Ascending aorta (tissue), 2 donors: ENCODE results near the gene GGA1. TPM values are rescaled to one million over a fixed set of nuclear protein-coding genes. Genes with fewer than 3 reads are reported as not detected.
A peak's percentile ranks its signal among the peaks of the same experiment; 100 is the strongest.

Source experiments
- DNase-seq, 2 donors: peaks; one replicate each; pipeline ENCODE4 v3.0.0-alpha.2; 2019; ENCODE audit warnings: low spot score in 2 of 2
- H3K27ac ChIP-seq, 2 donors: fragments of 200-600 bp; sonication (generic); one replicate each; pipeline ENCODE4 v1.5.1; 2016 to 2017; ENCODE audit warnings: mild to moderate bottlenecking in 1 of 2
- H3K27me3 ChIP-seq: fragments of 200-600 bp; sonication (generic); one replicate; pipeline ENCODE4 v1.5.1; 2017
- H3K36me3 ChIP-seq, 2 donors: fragments of 200-600 bp; sonication (generic); one replicate each; pipeline ENCODE4 v1.5.1; 2016
- H3K4me1 ChIP-seq, 2 donors: fragments of 200-600 bp; sonication (generic); one replicate each; pipeline ENCODE4 v1.5.1; 2016 to 2017; ENCODE audit warnings: mild to moderate bottlenecking in 1 of 2
- H3K4me3 ChIP-seq, 2 donors: fragments of 200-600 bp; sonication (generic); one replicate each; pipeline ENCODE4 v1.5.1; 2016 to 2017; ENCODE audit warnings: mild to moderate bottlenecking in 1 of 2
- H3K9me3 ChIP-seq, 2 donors: fragments of 200-600 bp; sonication (generic); one replicate each; pipeline ENCODE4 v1.5.1; 2016
- CTCF ChIP-seq, 3 experiments: fragments of 200-600 bp in 2 of 3; fragments of 450-650 bp in 1 of 3; sonication (generic) in 2 of 3; IDR thresholded peaks; one replicate each; pipeline ENCODE4 v1.5.1; 2016 to 2019; ENCODE audit warnings: antibody characterized with exemption in 3 of 3, mild to moderate bottlenecking in 1 of 3, moderate library complexity in 1 of 3
- intact Hi-C: fragments of 100-400 bp; cut with DNase I; formaldehyde crosslinking; loops from one replicate; pipeline ENCODE4 v1.15.1; 2023
- total RNA-seq: library from RNA; depleted of rRNA; stranded (reverse); fragments of >200 nt; gene quantifications from one replicate; pipeline ENCODE4 v1.1.0, GENCODE V29; 2016

GGA1 gene
- total RNA-seq, 1 donor from 2014 or later = 53.5 TPM

DNA sequence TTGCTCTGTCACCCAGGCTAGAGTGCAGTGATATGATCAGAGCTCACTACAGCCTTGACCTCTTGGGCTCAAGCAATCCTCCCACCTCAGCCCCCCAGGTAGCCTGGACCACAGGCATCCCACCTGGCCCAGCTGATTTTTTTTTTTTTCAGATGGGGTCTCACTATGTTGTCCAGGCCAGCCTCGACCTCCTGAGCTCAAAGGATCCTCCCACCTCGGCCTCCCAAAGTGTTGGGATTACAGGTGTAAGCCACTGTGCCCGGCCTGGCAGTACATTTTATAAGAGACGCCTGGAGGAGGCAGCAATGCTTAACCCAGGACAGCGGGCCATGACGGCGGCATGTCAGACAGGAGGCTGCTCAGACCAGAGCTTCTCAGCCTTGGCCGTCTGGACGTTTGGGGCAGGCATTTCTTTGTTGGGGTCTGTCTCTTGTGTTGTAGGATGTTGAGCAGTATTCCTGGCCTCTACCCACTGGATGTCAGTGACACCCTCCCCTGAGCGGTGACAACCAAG is 33.1 kb upstream of the GGA1 start:
- DNase-seq = no peak

DNA sequence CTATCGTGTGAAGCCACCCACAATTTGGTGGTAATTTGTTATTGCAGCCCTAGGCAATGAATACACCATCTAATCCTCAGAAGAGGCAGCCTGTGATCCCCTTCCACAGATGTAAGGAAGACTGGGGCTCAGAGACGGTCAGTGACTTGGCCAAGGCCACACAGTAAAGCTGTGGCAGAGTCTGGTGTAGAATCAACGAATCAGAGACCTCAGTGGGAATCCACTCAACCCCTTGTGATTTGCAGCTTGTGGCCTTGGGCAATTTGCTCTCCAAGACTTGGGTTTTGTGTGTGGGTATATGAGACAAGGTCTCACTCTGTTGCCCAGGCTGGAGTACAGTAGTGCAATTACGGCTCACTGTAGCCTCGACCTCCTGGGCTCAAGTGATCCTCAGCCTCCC is 30.6 kb upstream of the GGA1 start:
- H3K27me3 ChIP-seq = no peaks in the 10 kb centered on the region
- H3K4me1 ChIP-seq = peaks cover 4 to 13% of the 10 kb centered on the region in 2 donors
- no peak overlapping the region for H3K4me3 ChIP-seq
- H3K9me3 ChIP-seq = no peaks in the 10 kb centered on the region
- peaks cover 4 to 9% of the 10 kb centered on the region in 2 donors for H3K36me3 ChIP-seq
- no peak for DNase-seq
- TF ChIP-seq CTCF (IDR thresholded peaks at IDR 0.05) = no peak
- H3K27ac ChIP-seq = no peak overlapping the region
- intact Hi-C loops = no loop called here

More for the DNA sequence above, 33.1 kb upstream of the GGA1 start:
- no peaks in the 10 kb centered on the region for H3K9me3 ChIP-seq
- no peak overlapping the region for H3K4me3 ChIP-seq
- TF ChIP-seq CTCF (IDR thresholded peaks at IDR 0.05) = no peak
- peaks cover 4 to 9% of the 10 kb centered on the region in 2 donors for H3K36me3 ChIP-seq
- no peaks in the 10 kb centered on the region for H3K4me1 ChIP-seq
- no peaks in the 10 kb centered on the region for H3K27me3 ChIP-seq
- intact Hi-C loops = no loop called here
- H3K27ac ChIP-seq = no peak overlapping the region

DNA sequence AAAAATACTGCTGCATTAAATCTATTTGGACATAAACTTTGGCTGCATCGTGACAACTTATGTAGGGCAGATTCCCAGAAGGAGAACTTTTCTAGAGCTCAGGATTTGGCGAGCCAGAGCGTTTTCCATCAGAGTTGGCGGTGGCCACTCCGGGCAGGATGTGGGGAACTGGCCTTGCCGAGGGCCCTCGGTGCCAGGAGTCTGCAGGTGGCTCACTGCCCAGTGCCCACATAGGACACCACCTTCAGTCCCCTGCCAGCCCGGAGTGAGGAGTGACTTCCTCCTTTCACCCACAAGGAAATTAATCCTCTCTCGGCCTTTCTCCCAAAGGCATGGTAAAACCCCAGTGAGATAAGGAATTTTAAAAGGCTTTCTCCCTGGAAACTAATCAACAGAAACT is 27.1 kb upstream of the GGA1 start:
- H3K27ac ChIP-seq = peak overlapping the region; percentile 17 to 49

GRCh38 chr22:37582526-37582925 is 26.1 kb upstream of the GGA1 start:
- Histone ChIP-seq H3K4me1 (peaks cover 4 to 13% of the 10 kb centered on the region in 2 donors), H3K36me3 (peaks cover 4 to 5% of the 10 kb centered on the region in 2 donors), H3K4me3 (no peak overlapping the region), H3K27ac (peak overlapping the region in 1 of 2 donors; percentile 1), H3K27me3 (no peaks in the 10 kb centered on the region), H3K9me3 (no peaks in the 10 kb centered on the region)
- DNase-seq = no peak
- intact Hi-C loops = no loop called here
- no peak for TF ChIP-seq CTCF (IDR thresholded peaks at IDR 0.05)

More for the DNA sequence above, 27.1 kb upstream of the GGA1 start:
- DNase-seq = peak in 1 of 2 donors; percentile 82
- H3K36me3 ChIP-seq = peaks cover 4 to 5% of the 10 kb centered on the region in 2 donors
- no peaks in the 10 kb centered on the region for H3K27me3 ChIP-seq
- H3K4me1 ChIP-seq = peaks cover 4 to 13% of the 10 kb centered on the region in 2 donors
- intact Hi-C loops = no loop called here
- H3K4me3 ChIP-seq = no peak overlapping the region
- H3K9me3 ChIP-seq = no peaks in the 10 kb centered on the region
- TF ChIP-seq CTCF (IDR thresholded peaks at IDR 0.05) = no peak

- TF ChIP-seq CTCF (IDR thresholded peaks at IDR 0.05) = no peak
- intact Hi-C loops = no loop called here
- DNase-seq = no peak
- H3K27ac ChIP-seq = no peak overlapping the region
- H3K4me3 ChIP-seq = no peak overlapping the region
- H3K36me3 ChIP-seq = no peaks in the 10 kb centered on the region
- H3K9me3 ChIP-seq = no peaks in the 10 kb centered on the region
- H3K27me3 ChIP-seq = no peaks in the 10 kb centered on the region
- no peaks in the 10 kb centered on the region for H3K4me1 ChIP-seq
Measured at GRCh38 chr22:37588546-37589215, 20.0 kb upstream of the GGA1 start.
